ENCODE results near the gene CSNK1G1. TPM values are rescaled to one million over a fixed set of nuclear protein-coding genes. Genes with fewer than 3 reads are reported as not detected.
"Not testable (repeated sequence)": the region's sequence is repeated elsewhere in the genome, so short reads cannot be mapped to it uniquely, and the experiment has no call there.

CSNK1G1 gene
- total RNA-seq, 2 experiments from 2014 or later: 16.7 to 20.4 TPM

- intact Hi-C loops (cut with micrococcal nuclease): loop anchor here (10.0 kb wide), 1 partner anchor 150 kb away; no protein-coding TSS in a partner anchor
- TF ChIP-seq CTCF (IDR thresholded peaks at IDR 0.05): no peak
- no peak for ATAC-seq
- Mint-ChIP-seq H3K4me1 (ENCODE audit: low read depth) (peaks cover 15% of the 10 kb centered on the region), H3K36me3 (ENCODE audit: low read depth) (no peaks in the 10 kb centered on the region), H3K27ac (peak overlapping the region; percentile 91), H3K4me3 (peak overlapping the region; percentile 85), H3K9me3 (no peaks in the 10 kb centered on the region), H3K27me3 (no peaks in the 10 kb centered on the region)
- ChIA-PET POLR2A (interaction anchor here (1.0 kb wide), 1 partner anchor 338 kb away, joined by 3 read pairs; no protein-coding TSS in a partner anchor), CTCF (interaction anchor here (0.6 to 1.3 kb wide), 3 partner anchors 10 to 145 kb away, joined by 3 to 5 read pairs (median 3); no protein-coding TSS in a partner anchor)
- DNase-seq: no peak
Observed at GRCh38 chr15:64354688-64355344, 1.2 kb downstream of the CSNK1G1 start.

- no peak overlapping the region for H3K4me3 Mint-ChIP-seq
- TF ChIP-seq CTCF (IDR thresholded peaks at IDR 0.05): no peak
- ChIA-PET POLR2A (interaction anchor here (0.7 to 1.4 kb wide), 2 partner anchors 26 to 28 kb away, joined by 3 read pairs; no protein-coding TSS in a partner anchor), CTCF (interaction anchor here (1.2 kb wide), 1 partner anchor 29 kb away, joined by 3 read pairs; no protein-coding TSS in a partner anchor)
- DNase-seq (no peak), ATAC-seq (no peak)
- no peaks in the 10 kb centered on the region for H3K27me3 Mint-ChIP-seq
- H3K36me3 Mint-ChIP-seq (ENCODE audit: low read depth): peaks cover 8% of the 10 kb centered on the region
- H3K4me1 Mint-ChIP-seq (ENCODE audit: low read depth): peaks cover 21% of the 10 kb centered on the region
- H3K27ac Mint-ChIP-seq: no peak overlapping the region
- intact Hi-C loops (cut with micrococcal nuclease): loop anchor here (10.0 kb wide), 1 partner anchor 146 kb away; no protein-coding TSS in a partner anchor
- H3K9me3 Mint-ChIP-seq: no peaks in the 10 kb centered on the region
Observed at GRCh38 chr15:64351265-64351664, 4.7 kb downstream of the CSNK1G1 start.

- Mint-ChIP-seq H3K4me3 (no peak overlapping the region), H3K4me1 (ENCODE audit: low read depth) (peaks cover 21% of the 10 kb centered on the region), H3K27me3 (no peaks in the 10 kb centered on the region), H3K36me3 (ENCODE audit: low read depth) (peaks cover 13% of the 10 kb centered on the region), H3K27ac (no peak overlapping the region), H3K9me3 (no peaks in the 10 kb centered on the region)
- no peak for TF ChIP-seq CTCF (IDR thresholded peaks at IDR 0.05)
- POLR2A ChIA-PET: no interaction called here
- intact Hi-C loops (cut with micrococcal nuclease): no loop called here
- DNase-seq (no peak), ATAC-seq (no peak)
- CTCF ChIA-PET: interaction anchor here (1.6 kb wide), 1 partner anchor 15 kb away, joined by 6 read pairs; no protein-coding TSS in a partner anchor
Observed at GRCh38 chr15:64349375-64349774, 6.6 kb downstream of the CSNK1G1 start.

- H3K9me3 Mint-ChIP-seq: no peaks in the 10 kb centered on the region
- H3K27ac Mint-ChIP-seq: no peak overlapping the region
- no peak for ATAC-seq
Observed at GRCh38 chr15:64348455-64348854, 7.5 kb downstream of the CSNK1G1 start.

GRCh38 chr15:64346242-64346641 is 9.7 kb downstream of the CSNK1G1 start:
- H3K4me3 Mint-ChIP-seq; intact Hi-C loops (cut with micrococcal nuclease); DNase-seq; H3K9me3 Mint-ChIP-seq; POLR2A ChIA-PET; H3K27ac Mint-ChIP-seq; ATAC-seq; H3K27me3 Mint-ChIP-seq; CTCF ChIA-PET: not testable (repeated sequence)
- Mint-ChIP-seq H3K4me1 (ENCODE audit: low read depth) (peaks cover 26% of the 10 kb centered on the region), H3K36me3 (ENCODE audit: low read depth) (peaks cover 21% of the 10 kb centered on the region)

More at GRCh38 chr15:64348455-64348854, 7.5 kb downstream of the CSNK1G1 start:
- TF ChIP-seq CTCF (IDR thresholded peaks at IDR 0.05): no peak
- DNase-seq: no peak
- intact Hi-C loops (cut with micrococcal nuclease): no loop called here
- Mint-ChIP-seq H3K4me3 (no peak overlapping the region), H3K27me3 (no peaks in the 10 kb centered on the region), H3K36me3 (ENCODE audit: low read depth) (peaks cover 13% of the 10 kb centered on the region), H3K4me1 (ENCODE audit: low read depth) (peaks cover 22% of the 10 kb centered on the region)
- ChIA-PET POLR2A (no interaction called here), CTCF (no interaction called here)

Measured in activated CD8-positive, alpha-beta T cell treated with anti-CD3 and anti-CD28 coated beads for 36 hours (primary cell).